22Rv1 (cell line): ENCODE results near the gene EDIL3.

Experiments used
- ZFX ChIP-seq: fragments of 450-650 bp; IDR thresholded peaks from 2 replicates; pipeline ENCODE4 v1.6.1; 2017; ENCODE audit warnings: antibody characterized with exemption, borderline replicate concordance
- TF ChIP-seq, protein P1 (sequence below): fragments of 450-650 bp; IDR thresholded peaks from 2 replicates; pipeline ENCODE4 v1.5.1; 2017; ENCODE audit warnings: mild to moderate bottlenecking

DNA sequence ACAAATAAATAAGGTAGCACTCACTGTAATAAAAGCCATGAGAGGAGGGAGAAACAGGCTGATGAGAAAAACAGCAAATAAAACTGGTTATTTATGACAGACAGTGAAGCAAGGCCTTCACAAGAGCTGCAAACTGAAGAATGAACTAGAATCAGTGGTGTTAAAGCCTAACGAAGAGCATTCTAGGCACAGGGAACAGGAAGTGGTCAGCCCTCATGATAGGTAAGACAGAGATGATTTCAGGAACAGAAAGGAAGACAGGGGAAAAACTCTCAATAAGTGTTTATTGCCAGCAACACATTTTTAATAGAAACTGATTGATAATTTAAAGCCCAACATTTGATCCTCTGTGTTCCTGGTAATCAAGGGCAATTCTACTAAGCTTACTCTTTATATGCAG is 124.5 kb downstream of the EDIL3 start:
- TF ChIP-seq, protein P1, sequence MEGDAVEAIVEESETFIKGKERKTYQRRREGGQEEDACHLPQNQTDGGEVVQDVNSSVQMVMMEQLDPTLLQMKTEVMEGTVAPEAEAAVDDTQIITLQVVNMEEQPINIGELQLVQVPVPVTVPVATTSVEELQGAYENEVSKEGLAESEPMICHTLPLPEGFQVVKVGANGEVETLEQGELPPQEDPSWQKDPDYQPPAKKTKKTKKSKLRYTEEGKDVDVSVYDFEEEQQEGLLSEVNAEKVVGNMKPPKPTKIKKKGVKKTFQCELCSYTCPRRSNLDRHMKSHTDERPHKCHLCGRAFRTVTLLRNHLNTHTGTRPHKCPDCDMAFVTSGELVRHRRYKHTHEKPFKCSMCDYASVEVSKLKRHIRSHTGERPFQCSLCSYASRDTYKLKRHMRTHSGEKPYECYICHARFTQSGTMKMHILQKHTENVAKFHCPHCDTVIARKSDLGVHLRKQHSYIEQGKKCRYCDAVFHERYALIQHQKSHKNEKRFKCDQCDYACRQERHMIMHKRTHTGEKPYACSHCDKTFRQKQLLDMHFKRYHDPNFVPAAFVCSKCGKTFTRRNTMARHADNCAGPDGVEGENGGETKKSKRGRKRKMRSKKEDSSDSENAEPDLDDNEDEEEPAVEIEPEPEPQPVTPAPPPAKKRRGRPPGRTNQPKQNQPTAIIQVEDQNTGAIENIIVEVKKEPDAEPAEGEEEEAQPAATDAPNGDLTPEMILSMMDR = no peak
- no peak for TF ChIP-seq ZFX
